HG03064 (cell line): Measurements from ENCODE around the gene ITGAV.

Experiments
- ATAC-seq: cut with Tn5 transposase; IDR thresholded peaks from one replicate; pipeline ENCODE4 v1.9.1; 2021; ENCODE audit warnings: low read depth; ENCODE audit not compliant: unreplicated experiment

ITGAV gene

GRCh38 chr2:186610785-186611184, 20.9 kb downstream of the ITGAV start:
- ATAC-seq = no peak

- no peak for ATAC-seq
These were observed 21.7 kb downstream of the ITGAV start for GRCh38 chr2:186611526-186611925.

DNA sequence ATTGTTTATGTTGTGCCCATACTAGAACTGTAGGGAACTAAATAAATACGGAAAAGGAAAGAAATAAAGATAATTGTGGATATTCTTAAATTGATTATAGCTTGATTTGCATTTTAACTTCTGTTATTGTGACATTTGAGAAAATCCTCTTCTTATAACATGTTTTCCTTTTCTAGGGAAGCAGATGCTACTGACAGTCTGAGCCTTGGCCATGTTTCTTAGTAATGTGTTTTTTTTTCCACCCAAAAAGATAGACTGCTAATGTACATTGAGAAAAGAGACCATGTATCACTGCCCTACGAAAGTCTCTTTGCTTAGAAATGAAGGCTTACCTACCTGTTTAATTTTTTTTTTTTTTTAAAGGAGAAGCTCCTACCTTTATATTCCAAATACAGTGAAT, 22.2 kb downstream of the ITGAV start:
- no peak for ATAC-seq

DNA sequence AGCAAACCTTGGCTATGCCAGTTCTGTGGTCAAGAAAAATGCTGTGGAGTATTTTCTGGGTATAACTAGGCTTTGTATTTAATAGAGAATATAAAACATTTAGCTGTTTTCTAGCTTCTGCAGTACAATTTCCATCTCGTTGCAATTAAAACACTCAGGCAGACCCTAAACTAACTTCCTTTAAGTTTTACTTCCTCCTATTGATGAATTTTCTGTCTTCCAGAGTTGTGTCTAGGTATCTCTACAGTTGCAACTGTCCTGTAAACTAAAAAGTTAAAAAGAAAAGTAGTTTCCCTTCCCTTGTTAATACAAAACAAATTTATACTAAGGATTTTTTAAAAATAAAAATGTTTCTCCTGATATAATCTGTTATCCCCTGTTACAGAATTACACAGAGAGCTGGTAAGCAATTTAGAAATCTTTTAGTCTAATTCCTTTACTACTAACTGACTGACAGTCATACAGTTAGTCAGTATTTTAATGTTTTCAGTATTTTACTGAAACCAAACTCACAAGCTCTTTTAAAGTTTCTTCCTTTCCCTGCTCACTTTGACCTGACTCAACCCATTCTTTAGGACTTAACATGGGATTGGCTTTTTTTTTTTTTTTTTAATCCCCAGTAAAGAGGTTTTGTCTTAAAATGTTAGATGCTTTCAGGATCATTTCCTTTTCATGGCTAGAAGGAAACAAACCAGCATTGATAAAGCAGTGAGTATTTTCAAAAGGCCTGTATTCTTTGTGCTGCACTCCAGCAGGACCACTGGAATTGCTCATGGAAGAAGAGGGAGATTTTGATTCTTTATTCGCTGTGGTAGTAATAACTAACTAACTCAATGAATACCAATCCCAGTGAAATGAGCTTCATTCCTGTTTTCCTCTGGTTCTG, 22.9 kb downstream of the ITGAV start:
- no peak for ATAC-seq

GRCh38 chr2:186614373-186614772, 24.5 kb downstream of the ITGAV start:
- ATAC-seq = no peak

- no peak for ATAC-seq
These were observed 27.3 kb downstream of the ITGAV start for GRCh38 chr2:186617148-186617547.

DNA sequence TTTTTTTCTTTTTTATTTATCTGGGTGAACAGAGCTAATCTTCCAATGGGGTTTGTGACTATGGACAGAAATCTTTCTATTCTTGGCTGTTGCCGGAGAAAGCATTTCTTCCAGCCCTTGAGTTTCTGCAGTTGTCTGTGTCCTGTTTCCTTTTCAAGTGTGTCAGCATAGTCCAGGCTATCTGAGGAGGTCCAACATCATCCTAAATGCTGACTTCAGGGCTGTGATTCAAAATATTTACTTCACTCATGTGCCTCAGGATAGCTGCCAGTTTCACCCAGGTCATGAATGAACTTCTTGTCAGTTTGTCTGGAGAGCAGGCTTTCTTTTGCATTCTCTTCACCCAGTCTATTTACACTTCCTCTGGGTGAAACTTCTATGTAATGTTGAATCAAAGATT, 27.9 kb downstream of the ITGAV start:
- ATAC-seq = no peak

GRCh38 chr2:186618696-186619095, 28.8 kb downstream of the ITGAV start:
- ATAC-seq = no peak

DNA sequence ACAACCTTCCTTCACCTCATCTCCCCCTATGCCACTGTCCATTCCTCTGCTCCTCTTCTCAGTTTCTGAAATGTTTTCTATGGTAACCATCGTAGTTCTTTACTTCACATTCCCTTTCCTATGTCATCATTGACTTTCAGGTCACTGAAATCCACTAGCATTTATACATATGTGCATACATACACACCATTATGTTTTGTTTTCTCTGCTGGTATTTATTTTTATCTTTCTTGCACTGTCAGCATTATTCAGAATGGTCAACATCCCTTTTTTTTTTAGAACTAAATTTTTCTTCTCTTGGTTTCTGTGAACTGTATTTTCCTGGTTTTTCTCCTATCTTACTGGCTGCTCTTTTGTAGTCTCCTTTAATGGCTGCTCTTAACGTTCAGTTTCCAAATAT, 33.2 kb downstream of the ITGAV start:
- ATAC-seq = no peak

- ATAC-seq = no peak
These were observed 34.4 kb downstream of the ITGAV start for GRCh38 chr2:186624276-186624675.

GRCh38 chr2:186629250-186629996, 39.6 kb downstream of the ITGAV start:
- no peak for ATAC-seq

- ATAC-seq = no peak
These were observed 42.6 kb downstream of the ITGAV start for GRCh38 chr2:186632417-186632816.

- no peak for ATAC-seq
These were observed 44.8 kb downstream of the ITGAV start for GRCh38 chr2:186634701-186635100.

DNA sequence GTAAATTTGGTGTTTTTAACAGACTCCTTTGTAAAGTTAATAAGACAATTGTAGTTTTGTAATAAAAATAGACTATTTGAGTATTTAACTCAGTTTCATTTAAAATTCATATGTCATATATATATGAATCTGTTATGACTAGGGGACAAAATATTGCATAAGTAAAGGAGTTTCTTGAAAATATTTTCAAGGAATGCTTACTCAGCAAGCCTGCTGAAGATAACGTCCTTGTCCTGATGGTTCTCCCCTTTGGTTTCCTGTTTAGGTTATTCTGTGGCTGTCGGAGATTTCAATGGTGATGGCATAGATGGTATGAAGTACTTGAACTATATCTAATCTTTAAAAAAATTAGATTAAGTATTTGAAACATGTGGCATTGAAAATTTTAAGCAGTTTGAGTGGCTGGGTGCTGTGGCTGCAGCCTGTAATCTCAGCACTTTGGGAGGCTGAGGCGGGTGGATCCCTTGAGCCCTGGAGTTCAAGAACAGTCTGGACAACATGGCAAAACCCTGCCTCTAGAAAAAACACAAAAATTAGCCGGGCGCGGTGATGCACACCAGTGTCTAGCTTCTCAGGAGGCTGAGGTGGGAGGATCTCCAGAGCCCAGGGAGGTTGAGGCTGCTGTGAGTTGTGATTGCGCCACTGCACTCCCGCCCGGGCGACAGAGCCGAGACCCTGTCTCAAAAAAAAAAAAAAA, 47.1 kb downstream of the ITGAV start:
- ATAC-seq = no peak

GRCh38 chr2:186637497-186637800, 47.6 kb downstream of the ITGAV start:
- ATAC-seq = no peak

- peak; percentile 76 for ATAC-seq
These were observed 50.1 kb downstream of the ITGAV start for GRCh38 chr2:186639939-186640338.

DNA sequence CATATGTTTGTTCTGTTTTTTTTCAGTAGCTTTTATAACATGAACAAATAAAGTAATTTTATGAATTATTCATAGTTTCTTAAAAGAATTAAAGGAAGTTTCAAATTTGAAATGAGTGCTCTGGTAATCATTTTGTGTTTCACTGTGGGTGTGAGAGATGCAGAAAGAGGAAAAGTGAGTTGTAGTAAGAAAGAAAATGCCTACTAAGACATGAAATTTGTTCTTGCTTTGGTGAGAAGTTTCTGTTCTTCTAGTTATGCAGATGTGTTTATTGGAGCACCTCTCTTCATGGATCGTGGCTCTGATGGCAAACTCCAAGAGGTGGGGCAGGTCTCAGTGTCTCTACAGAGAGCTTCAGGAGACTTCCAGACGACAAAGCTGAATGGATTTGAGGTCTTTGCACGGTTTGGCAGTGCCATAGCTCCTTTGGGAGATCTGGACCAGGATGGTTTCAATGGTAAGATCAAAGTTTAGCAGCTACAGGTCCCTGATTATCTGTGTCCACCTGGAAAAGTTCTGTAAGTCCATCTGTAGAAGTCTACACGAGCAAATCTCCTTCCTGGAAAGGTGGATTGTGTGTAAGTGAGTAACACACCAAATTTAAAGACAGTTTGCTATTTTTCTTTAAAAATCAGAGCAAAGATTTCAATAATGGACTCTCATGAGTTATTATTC, 51.4 kb downstream of the ITGAV start:
- peak; percentile 26 for ATAC-seq

- peak; percentile 61 for ATAC-seq
These were observed 52.0 kb downstream of the ITGAV start for GRCh38 chr2:186641807-186642321.

- ATAC-seq = no peak
These were observed 54.9 kb downstream of the ITGAV start for GRCh38 chr2:186644791-186645190.

DNA sequence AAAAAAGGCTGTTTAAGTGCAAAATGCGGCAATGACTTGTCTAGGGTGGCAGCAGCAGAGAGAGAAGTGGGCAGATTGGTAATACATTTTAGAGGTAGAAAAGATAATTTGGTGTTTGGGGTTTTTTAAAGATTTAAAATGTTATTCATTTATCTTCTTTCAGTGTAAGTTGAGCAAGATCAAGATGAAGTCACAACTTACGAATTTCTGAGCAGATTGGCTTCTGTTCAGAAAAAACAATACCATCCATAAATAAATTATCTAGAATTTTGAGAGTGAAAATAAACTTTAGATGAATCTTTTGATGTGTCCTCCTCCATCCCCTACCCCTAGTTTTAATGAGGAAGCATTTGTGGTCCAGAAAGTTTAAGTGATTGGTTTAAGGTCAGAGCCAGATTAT, 56.1 kb downstream of the ITGAV start:
- ATAC-seq = no peak

- no peak for ATAC-seq
These were observed 58.3 kb downstream of the ITGAV start for GRCh38 chr2:186648130-186648529.
